Duodenal mucosa (tissue), 2 donors: ENCODE measurements around the gene YDJC.

Experiments used
- H3K27ac ChIP-seq: one replicate; pipeline ENCODE4 v1.7.0; 2013; ENCODE audit warnings: low read depth, low read length
- H3K27me3 ChIP-seq, 2 donors: one replicate each; pipeline ENCODE4 v1.7.0; 2013; ENCODE audit warnings: low read length in 2 of 2, control low read depth in 1 of 2; ENCODE audit not compliant: insufficient read depth in 2 of 2, control insufficient read depth in 1 of 2
- H3K36me3 ChIP-seq, 2 donors: one replicate each; pipeline ENCODE4 v1.7.0; 2013; ENCODE audit warnings: low read length in 2 of 2, control low read depth in 1 of 2; ENCODE audit not compliant: insufficient read depth in 2 of 2, control insufficient read depth in 1 of 2
- H3K4me1 ChIP-seq, 2 donors: one replicate each; pipeline ENCODE4 v1.7.0; 2013; ENCODE audit warnings: low read length in 2 of 2, control low read depth in 1 of 2; ENCODE audit not compliant: insufficient read depth in 2 of 2, control insufficient read depth in 1 of 2
- H3K4me3 ChIP-seq, 2 donors: one replicate each; pipeline ENCODE4 v1.7.0; 2013; ENCODE audit warnings: low read length in 2 of 2, low read depth in 1 of 2
- H3K9ac ChIP-seq, 2 donors: one replicate each; pipeline ENCODE4 v1.7.0; 2013; ENCODE audit warnings: low read length in 2 of 2, low read depth in 1 of 2
- H3K9me3 ChIP-seq, 2 donors: one replicate each; pipeline ENCODE4 v1.7.0; 2013; ENCODE audit warnings: low read length in 2 of 2, control low read depth in 1 of 2; ENCODE audit not compliant: control insufficient read depth in 1 of 2

YDJC gene

DNA sequence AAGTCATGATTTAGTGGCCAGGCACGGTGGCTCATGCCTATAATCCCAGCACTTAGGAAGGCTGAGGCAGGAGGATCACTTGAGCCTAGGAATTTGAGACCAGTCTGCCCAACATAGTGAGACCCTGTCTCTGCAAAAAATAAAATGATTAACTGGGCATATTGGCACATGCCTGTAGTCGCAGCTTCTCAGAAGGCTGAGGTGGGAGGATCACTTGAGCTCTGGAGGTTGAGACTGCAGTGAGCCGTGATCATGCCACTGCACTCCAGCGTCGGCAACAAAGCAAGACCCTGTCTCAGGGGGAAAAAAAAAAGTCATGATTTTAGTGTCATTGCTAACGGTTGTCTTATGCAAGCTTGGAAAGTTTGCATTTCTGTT lies 50.4 kb downstream of the YDJC start:
- no peak overlapping the region for H3K27ac ChIP-seq
- no peak overlapping the region for H3K9ac ChIP-seq
- no peak overlapping the region for H3K4me3 ChIP-seq
- peaks cover 0 to 6% of the 10 kb centered on the region in 2 donors for H3K36me3 ChIP-seq
- H3K27me3 ChIP-seq: no peaks in the 10 kb centered on the region
- H3K4me1 ChIP-seq: peaks cover 15 to 22% of the 10 kb centered on the region in 2 donors
- no peaks in the 10 kb centered on the region for H3K9me3 ChIP-seq
